OCI-LY7 (cell line): ENCODE results near the gene CACNA1H. TPM values are rescaled to one million over a fixed set of nuclear protein-coding genes. Genes with fewer than 3 reads are reported as not detected.
"Not testable (repeated sequence)": the region's sequence is repeated elsewhere in the genome, so short reads cannot be mapped to it uniquely, and the experiment has no call there.

Source experiments
- BruUV-seq: library from RNA; stranded (reverse); fragments of 400-500 nt; replicated peaks from 2 replicates; lab custom pipeline; 2021; lab: Mats Ljungman, UMichigan
- CTCF ChIA-PET: fragments of 300-600 bp; sonication (Branson Sonifier 250); formaldehyde crosslinking; loops from one replicate; lab custom pipeline; 2022; ENCODE audit warnings: antibody characterized with exemption; ENCODE audit not compliant: unreplicated experiment; lab: Charles Lee
- POLR2A ChIA-PET: fragments of 300-600 bp; sonication (Branson Sonifier 250); formaldehyde crosslinking; loops from one replicate; lab custom pipeline; 2022; ENCODE audit warnings: antibody characterized with exemption; lab: Charles Lee
- DNase-seq: peaks from one replicate; pipeline ENCODE4 v3.0.0-alpha.2; 2015; ENCODE audit warnings: low spot score
- H2AFZ ChIP-seq: fragments of 200-600 bp; sonication (generic), shearing (Covaris generic); 2 replicates; pipeline ENCODE4 v1.6.1; 2014; ENCODE audit warnings: mild to moderate bottlenecking, antibody characterized with exemption, low read length, moderate library complexity
- H3K27ac ChIP-seq: fragments of 200-600 bp; sonication (generic); 2 replicates; pipeline ENCODE4 v1.5.1; 2014; ENCODE audit warnings: mixed run types, low read depth, mild to moderate bottlenecking, moderate library complexity, low read length, inconsistent platforms; ENCODE audit not compliant: poor library complexity, severe bottlenecking
- H3K36me3 ChIP-seq: fragments of 200-600 bp; sonication (generic); 2 replicates; pipeline ENCODE4 v1.6.1; 2014; ENCODE audit warnings: mild to moderate bottlenecking, antibody characterized with exemption, low read length, moderate library complexity, mixed read lengths; ENCODE audit not compliant: insufficient read depth
- H3K4me1 ChIP-seq: fragments of 200-600 bp; sonication (generic); 2 replicates; pipeline ENCODE4 v1.5.1; 2014; ENCODE audit warnings: mild to moderate bottlenecking, low read length; ENCODE audit not compliant: insufficient read depth, poor library complexity, severe bottlenecking
- H3K4me2 ChIP-seq: fragments of 200-600 bp; sonication (generic); 2 replicates; pipeline ENCODE4 v1.6.1; 2014; ENCODE audit warnings: mild to moderate bottlenecking, low read length
- H3K4me3 ChIP-seq: fragments of 200-600 bp; sonication (generic); 2 replicates; pipeline ENCODE4 v1.5.1; 2014; ENCODE audit warnings: mild to moderate bottlenecking, low read depth, low read length; ENCODE audit not compliant: poor library complexity, severe bottlenecking
- H3K79me2 ChIP-seq: fragments of 200-600 bp; sonication (generic); 2 replicates; pipeline ENCODE4 v1.6.1; 2016; ENCODE audit warnings: low read depth, mild to moderate bottlenecking, low read length, moderate library complexity, mixed read lengths; ENCODE audit not compliant: insufficient read depth
- H3K9me2 ChIP-seq: fragments of 200-600 bp; sonication (generic); 2 replicates; pipeline ENCODE4 v1.6.1; 2016; ENCODE audit warnings: mild to moderate bottlenecking, low read length, mixed read lengths; ENCODE audit not compliant: insufficient read depth
- H3K9me3 ChIP-seq: fragments of 200-600 bp; sonication (generic); 2 replicates; pipeline ENCODE4 v1.6.1; 2014; ENCODE audit warnings: mild to moderate bottlenecking, mixed run types, low read length, mixed read lengths
- H4K20me1 ChIP-seq: fragments of 200-600 bp; sonication (generic); 2 replicates; pipeline ENCODE4 v1.6.1; 2014; ENCODE audit warnings: mild to moderate bottlenecking, antibody characterized with exemption, low read length, moderate library complexity, mixed read lengths; ENCODE audit not compliant: insufficient read depth
- EZH2phosphoT487 ChIP-seq: fragments of 200-600 bp; sonication (generic); IDR thresholded peaks from 2 replicates; pipeline ENCODE4 v1.6.1; 2018; ENCODE audit warnings: low read depth, borderline replicate concordance, mild to moderate bottlenecking, mixed run types, antibody characterized with exemption, low read length, moderate library complexity, mixed read lengths
- intact Hi-C: fragments of 100-400 bp; cut with micrococcal nuclease; formaldehyde crosslinking; loops from one replicate; pipeline ENCODE4 v1.10.0; 2022; ENCODE audit not compliant: unreplicated experiment
- total RNA-seq, 2 experiments: library from RNA; depleted of rRNA in 1 of 2; stranded (reverse); fragments of >200 nt in 1 of 2; shearing (Covaris generic) in 1 of 2; gene quantifications; 2 replicates each; pipeline ENCODE4 v1.2.3, GENCODE V29; 2014 to 2022
- TF ChIP-seq, protein P1 (sequence below): fragments of 200-600 bp; sonication (generic); conservative IDR thresholded peaks from 2 replicates; pipeline ENCODE4 v1.5.1; 2014; ENCODE audit warnings: mild to moderate bottlenecking, antibody characterized with exemption, low read length, moderate library complexity, mixed read lengths

The CACNA1H gene
- total RNA-seq, 2 experiments from 2014 or later = not detected

DNA sequence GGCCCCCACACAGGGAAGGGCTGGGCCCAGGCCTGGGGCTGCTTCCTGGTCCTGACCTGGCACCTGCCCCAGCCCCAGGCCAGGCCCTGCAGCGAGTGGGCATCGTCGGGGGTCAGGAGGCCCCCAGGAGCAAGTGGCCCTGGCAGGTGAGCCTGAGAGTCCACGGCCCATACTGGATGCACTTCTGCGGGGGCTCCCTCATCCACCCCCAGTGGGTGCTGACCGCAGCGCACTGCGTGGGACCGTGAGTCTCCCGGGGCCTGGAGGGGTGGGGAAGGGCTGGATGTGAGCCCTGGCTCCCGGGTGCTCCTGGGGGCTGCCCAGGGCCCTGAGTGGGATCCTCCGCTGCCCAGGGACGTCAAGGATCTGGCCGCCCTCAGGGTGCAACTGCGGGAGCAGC is 88.2 kb downstream of the CACNA1H start:
- H3K4me2 ChIP-seq, H3K79me2 ChIP-seq, H3K9me3 ChIP-seq, H3K36me3 ChIP-seq, CTCF ChIA-PET, DNase-seq, H3K4me3 ChIP-seq, H3K27ac ChIP-seq, H3K9me2 ChIP-seq, BruUV-seq, H3K4me1 ChIP-seq, intact Hi-C loops, H4K20me1 ChIP-seq, H2AFZ ChIP-seq, POLR2A ChIA-PET: not testable (repeated sequence)

DNA sequence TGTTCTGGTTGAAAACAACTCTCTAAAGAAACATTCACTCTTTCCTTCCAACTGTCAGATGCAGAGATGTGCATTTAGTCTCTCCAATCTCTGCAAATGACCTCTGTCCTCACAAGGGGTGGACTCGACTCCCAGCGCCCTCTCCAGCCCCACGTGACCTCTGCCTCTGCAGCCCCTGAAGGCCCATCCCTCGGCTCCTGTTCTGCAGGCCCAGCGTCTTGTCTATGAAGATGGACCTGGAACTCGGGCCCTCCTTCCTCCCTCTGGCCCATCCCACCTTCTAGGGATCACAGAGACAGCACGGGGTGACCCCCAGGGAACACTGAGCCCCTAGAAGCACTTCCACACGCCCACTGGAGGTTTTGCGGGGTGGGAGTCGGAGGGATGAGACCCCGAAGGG is 90.5 kb downstream of the CACNA1H start:
- BruUV-seq, H3K4me1 ChIP-seq, H4K20me1 ChIP-seq, H3K4me2 ChIP-seq, H2AFZ ChIP-seq, H3K79me2 ChIP-seq, intact Hi-C loops, H3K9me2 ChIP-seq, CTCF ChIA-PET, H3K27ac ChIP-seq, H3K9me3 ChIP-seq, DNase-seq, H3K36me3 ChIP-seq, H3K4me3 ChIP-seq, POLR2A ChIA-PET: not testable (repeated sequence)

DNA sequence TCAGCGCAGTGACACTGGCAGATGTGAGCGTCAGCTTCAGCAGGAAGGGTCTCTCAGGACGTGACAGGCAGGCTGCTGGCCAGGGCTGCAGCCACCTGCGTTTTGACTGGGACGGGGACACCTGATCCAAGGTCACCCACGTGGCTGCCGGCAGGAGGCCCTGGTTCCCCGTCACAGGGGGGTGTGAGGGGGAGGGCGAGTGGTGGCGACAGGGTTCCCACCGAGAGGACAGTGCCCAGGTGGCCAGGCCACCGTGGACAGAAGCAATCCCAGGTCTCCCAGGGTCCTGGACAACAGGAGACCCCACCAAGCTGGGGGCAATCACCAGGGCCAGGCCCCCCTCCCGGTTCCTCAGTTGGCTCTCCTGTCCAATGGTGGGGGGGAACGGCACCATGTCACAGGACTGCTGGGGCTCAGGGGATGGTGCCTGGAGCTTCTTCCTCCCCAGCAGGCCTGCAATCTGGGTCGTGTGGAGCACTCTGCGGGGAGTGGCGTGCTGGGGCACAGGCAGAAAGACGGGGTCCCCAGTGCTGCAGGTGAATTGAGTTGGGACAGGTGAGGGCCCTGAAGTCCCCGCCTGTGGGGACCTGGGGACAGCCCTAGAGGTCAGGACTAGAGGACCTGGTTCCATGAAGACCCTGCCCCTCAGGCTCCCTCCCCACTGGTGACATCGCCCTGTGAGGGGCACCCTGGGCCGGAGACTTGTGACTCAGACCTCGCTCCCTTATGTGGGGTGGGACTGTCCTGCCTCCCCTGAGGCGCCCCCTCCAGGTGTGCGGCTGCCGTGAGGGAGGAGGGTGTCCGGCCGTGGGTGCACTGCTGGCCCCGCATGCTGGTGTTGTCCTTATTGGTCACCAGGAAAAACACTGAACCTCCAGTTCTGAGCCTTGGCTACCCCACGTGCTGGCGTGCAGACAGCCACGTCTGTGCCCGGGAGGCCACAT is 91.3 kb downstream of the CACNA1H start:
- H3K36me3 ChIP-seq, H3K9me2 ChIP-seq, H2AFZ ChIP-seq, H3K9me3 ChIP-seq, H3K27ac ChIP-seq, intact Hi-C loops, H3K4me3 ChIP-seq, BruUV-seq, CTCF ChIA-PET, H3K4me2 ChIP-seq, H4K20me1 ChIP-seq, DNase-seq, POLR2A ChIA-PET, H3K4me1 ChIP-seq, H3K79me2 ChIP-seq: not testable (repeated sequence)

DNA sequence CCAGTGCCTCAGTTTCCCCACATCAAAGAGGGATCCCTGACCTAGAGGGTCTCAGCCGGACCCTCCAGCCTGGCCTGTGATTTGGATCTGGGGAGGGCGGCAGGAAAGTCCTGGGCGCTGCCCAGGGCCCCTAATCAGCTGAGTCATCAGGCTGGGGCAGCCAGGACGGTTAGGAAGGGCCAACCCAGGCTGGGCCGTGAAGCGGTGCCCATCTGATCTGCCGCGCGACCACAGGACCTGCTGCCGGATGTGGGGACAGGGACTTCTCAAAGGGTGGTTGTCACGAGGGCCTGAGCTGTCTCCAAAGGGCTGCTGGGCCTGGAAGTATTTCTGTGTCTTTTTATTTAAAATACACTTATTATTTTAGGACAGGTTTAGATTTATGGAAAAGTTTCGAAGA is 92.0 kb downstream of the CACNA1H start:
- H3K9me2 ChIP-seq = no peaks in the 10 kb centered on the region
- TF ChIP-seq, protein P1, sequence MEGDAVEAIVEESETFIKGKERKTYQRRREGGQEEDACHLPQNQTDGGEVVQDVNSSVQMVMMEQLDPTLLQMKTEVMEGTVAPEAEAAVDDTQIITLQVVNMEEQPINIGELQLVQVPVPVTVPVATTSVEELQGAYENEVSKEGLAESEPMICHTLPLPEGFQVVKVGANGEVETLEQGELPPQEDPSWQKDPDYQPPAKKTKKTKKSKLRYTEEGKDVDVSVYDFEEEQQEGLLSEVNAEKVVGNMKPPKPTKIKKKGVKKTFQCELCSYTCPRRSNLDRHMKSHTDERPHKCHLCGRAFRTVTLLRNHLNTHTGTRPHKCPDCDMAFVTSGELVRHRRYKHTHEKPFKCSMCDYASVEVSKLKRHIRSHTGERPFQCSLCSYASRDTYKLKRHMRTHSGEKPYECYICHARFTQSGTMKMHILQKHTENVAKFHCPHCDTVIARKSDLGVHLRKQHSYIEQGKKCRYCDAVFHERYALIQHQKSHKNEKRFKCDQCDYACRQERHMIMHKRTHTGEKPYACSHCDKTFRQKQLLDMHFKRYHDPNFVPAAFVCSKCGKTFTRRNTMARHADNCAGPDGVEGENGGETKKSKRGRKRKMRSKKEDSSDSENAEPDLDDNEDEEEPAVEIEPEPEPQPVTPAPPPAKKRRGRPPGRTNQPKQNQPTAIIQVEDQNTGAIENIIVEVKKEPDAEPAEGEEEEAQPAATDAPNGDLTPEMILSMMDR = no peak
- no peak for TF ChIP-seq EZH2phosphoT487
- no peaks in the 10 kb centered on the region for H3K4me1 ChIP-seq
- CTCF ChIA-PET = no interaction called here
- no peak for DNase-seq
- H3K36me3 ChIP-seq = no peaks in the 10 kb centered on the region
- intact Hi-C loops = no loop called here
- POLR2A ChIA-PET = no interaction called here
- no peaks in the 10 kb centered on the region for H4K20me1 ChIP-seq
- no TSS peak for BruUV-seq
- H3K4me3 ChIP-seq = no peak overlapping the region
- H2AFZ ChIP-seq = no peak overlapping the region
- no peaks in the 10 kb centered on the region for H3K9me3 ChIP-seq
- no peaks in the 10 kb centered on the region for H3K79me2 ChIP-seq
- no peak overlapping the region for H3K27ac ChIP-seq
- no peak overlapping the region for H3K4me2 ChIP-seq
